GM12872 (cell line): ENCODE results near the gene ZDHHC8.

ENCODE experiments used
- CTCF ChIP-seq: IDR thresholded peaks from 3 replicates; pipeline ENCODE4 v1.5.1; 2011; ENCODE audit warnings: low read depth, mild to moderate bottlenecking, low read length, moderate library complexity; ENCODE audit not compliant: insufficient read depth

The ZDHHC8 gene

GRCh38 chr22:20155330-20156041 is 23.9 kb downstream of the ZDHHC8 start:
- TF ChIP-seq CTCF = no peak

- TF ChIP-seq CTCF = no peak
Measured at GRCh38 chr22:20156042-20156389, 24.4 kb downstream of the ZDHHC8 start.

DNA sequence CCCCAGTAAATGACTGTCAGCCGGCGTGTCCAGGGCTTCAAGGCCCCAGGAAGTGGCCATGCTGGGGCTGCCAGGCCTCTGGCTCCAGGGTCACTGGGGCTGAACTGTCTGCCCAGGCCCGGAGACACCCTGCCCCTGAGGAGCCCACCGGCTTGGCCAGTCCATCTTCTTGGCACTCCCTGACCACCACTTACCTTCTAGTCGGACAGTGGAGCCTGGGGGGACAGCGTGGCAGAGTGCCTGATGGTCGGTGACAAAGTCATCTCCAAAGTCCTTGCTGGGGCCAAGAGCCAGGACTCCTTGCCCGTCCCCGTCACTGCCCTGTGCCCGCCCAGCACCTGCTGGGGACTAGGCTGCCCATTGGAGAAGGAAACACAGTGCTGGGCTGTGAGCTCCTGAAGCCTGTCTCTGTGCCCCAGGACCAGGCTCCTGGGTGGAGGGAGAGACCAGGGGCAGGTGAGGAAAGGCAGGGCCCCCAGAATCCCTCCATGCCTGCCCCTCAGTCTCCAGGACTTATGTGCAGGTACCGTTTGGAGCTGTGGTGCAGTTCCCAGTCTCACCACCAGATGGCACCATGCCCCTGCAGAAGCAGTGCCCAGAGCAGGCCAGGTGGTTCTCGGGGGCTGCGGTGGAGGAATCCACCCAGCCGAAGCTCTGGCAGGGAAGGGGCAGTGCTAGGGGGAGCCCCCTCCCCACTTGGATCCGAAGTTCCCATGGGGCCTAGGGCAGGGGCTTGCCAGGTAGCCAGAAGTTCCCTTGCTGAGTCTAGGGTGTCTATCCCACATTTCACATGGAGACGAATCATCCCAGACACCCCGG is 25.2 kb downstream of the ZDHHC8 start:
- TF ChIP-seq CTCF = peak; percentile 97

DNA sequence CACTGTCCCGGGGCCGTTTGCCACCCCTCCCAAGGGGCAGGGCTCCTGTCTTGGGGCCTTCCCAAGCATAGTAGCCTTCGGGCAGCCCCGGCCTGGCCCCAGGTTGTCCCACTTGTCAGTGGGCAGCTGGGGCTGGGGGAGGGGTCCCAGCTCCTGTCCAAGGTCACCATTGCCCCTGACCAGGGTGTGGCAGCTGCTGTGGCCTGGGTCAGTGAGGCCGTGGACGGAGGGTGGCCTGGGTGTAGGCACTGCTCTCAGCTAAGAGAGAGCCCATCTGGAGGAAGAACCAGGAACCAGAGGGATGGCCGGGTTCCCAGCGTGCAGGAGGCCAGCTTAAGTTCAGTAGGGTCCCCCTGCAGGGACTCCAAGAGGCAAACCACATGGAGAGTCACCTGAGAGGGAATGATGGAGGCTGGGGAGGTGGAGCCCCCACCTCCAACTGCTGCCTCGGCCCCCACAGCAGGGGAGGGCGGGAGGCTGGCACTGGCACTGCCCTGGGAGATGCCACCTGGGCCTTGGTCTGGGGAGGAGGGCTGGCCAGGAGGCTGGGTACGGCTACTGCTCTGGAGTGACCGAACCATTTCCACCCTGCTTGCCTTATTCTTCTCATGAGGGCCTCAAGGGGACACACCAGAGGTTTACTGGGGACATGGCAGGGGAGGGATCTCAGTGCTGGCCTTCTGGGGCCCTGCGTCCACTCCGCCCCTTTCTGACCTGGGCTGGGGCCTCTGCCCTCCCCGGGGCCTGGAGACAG is 26.0 kb downstream of the ZDHHC8 start:
- no peak for TF ChIP-seq CTCF

DNA sequence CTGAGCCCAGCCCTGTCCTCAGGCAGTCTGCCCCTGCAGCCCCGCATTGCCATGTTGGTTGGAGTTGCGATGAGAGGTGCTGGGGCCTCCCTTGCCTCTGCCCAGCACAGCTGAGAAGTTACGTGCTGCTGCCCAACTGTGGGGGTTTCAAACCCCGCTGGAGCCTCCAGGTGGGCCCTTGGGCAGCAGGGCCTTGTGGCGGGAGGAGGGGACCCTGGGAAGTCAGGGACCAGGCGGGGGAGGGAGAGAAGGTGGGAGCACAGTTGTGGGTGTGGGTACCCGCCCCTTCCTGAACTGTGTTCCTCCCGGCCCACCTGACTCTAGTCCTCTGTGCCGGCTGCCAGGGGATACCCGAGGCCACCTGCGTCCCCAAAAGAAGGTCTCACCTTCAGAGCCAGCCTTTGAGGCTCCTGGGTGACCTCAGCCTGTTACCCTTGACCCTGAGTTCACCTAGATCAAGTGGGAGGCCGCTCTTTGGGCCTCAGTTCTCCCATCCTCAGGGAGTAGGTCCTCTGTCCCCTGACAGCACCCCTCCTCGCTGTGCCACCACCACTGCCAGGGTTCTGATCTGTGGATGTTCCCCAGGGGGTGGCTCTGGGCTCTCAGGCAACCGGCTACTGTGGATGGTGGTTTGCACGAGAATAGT is 26.9 kb downstream of the ZDHHC8 start:
- TF ChIP-seq CTCF = no peak

DNA sequence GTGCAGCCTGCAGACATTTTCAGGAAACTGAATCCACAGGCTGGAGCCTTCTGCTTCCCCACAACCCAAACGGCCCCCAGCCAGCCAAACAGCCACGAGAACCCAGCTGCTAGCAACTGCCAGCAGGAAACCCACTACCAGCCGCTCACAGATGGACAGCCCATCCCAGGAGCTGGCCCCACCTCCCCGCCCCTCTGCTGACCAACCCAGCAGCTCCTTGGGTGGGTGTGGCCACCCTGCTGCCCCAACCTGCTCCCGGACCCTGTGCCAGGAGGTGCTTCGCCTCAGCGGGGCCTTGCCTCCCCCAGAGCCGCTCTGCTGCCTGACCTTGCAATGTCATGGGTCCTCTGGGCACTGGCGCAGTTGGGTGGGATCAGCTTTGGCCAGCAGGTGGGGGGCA is 27.5 kb downstream of the ZDHHC8 start:
- TF ChIP-seq CTCF = no peak

DNA sequence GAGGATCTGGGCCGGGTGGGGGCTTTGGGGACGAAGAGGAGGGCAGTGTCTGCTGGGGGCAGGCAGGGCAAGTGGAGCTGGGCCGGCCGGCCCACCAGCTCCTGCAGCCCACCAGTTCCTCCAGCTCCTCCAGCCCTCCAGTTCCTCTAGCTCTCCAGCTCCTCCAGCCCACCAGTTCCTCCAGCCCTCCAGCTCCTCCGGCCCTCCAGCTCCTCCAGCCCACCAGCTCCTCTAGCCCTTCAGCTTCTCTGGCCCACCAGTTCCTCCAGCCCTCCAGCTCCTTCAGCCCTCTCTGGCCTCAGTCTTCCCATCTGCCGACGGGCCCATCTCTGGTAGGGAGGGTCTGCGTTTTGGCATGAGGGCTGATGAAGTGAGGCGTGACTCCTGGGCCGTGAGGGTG is 28.4 kb downstream of the ZDHHC8 start:
- TF ChIP-seq CTCF = no peak
